ENCODE results near the gene ARHGEF19.

The ARHGEF19 gene

GRCh38 chr1:16231331-16232315, 19.2 kb upstream of the ARHGEF19 start:
- Histone ChIP-seq H3K27me3 (ENCODE audit: insufficient read depth, poor library complexity, severe bottlenecking) (no peaks in the 10 kb centered on the region), H3K4me3 (replicated peaks; ENCODE audit: insufficient read depth, low read length) (no peak overlapping the region), H3K27ac (replicated peaks) (no peak overlapping the region)
- TF ChIP-seq REST (IDR thresholded peaks at IDR 0.05; ENCODE audit: insufficient replicate concordance, low read depth) = no peak
- no peak for TF ChIP-seq GABPA (IDR thresholded peaks at IDR 0.05; ENCODE audit: low read depth)
- no peak for TF ChIP-seq POLR2AphosphoS5 (IDR thresholded peaks at IDR 0.05; ENCODE audit: low read depth)
- no peak for TF ChIP-seq CTCF (IDR thresholded peaks at IDR 0.05; ENCODE audit: insufficient read depth, low read length)
- no peak for TF ChIP-seq SPI1 (IDR thresholded peaks at IDR 0.05; ENCODE audit: borderline replicate concordance, low read depth)
- no peak for DNase-seq (ENCODE audit: low read depth in 1 of 2, low spot score in 1 of 2)

GRCh38 chr1:16230744-16231143, 18.3 kb upstream of the ARHGEF19 start:
- no peaks in the 10 kb centered on the region for H3K27me3 ChIP-seq (ENCODE audit: insufficient read depth, poor library complexity, severe bottlenecking)
- no peak overlapping the region for H3K27ac ChIP-seq (replicated peaks)
- no peak overlapping the region for H3K4me3 ChIP-seq (replicated peaks; ENCODE audit: insufficient read depth, low read length)
- no peak for TF ChIP-seq GABPA (IDR thresholded peaks at IDR 0.05; ENCODE audit: low read depth)
- TF ChIP-seq REST (IDR thresholded peaks at IDR 0.05; ENCODE audit: insufficient replicate concordance, low read depth) = no peak
- TF ChIP-seq POLR2AphosphoS5 (IDR thresholded peaks at IDR 0.05; ENCODE audit: low read depth) = no peak
- TF ChIP-seq CTCF (IDR thresholded peaks at IDR 0.05; ENCODE audit: insufficient read depth, low read length) = no peak
- no peak for TF ChIP-seq SPI1 (IDR thresholded peaks at IDR 0.05; ENCODE audit: borderline replicate concordance, low read depth)
- no peak for DNase-seq (ENCODE audit: low read depth in 1 of 2, low spot score in 1 of 2)

GRCh38 chr1:16229976-16230740, 17.7 kb upstream of the ARHGEF19 start:
- no peak overlapping the region for H3K4me3 ChIP-seq (replicated peaks; ENCODE audit: insufficient read depth, low read length)
- no peak for TF ChIP-seq SPI1 (IDR thresholded peaks at IDR 0.05; ENCODE audit: borderline replicate concordance, low read depth)
- H3K27me3 ChIP-seq (ENCODE audit: insufficient read depth, poor library complexity, severe bottlenecking) = no peaks in the 10 kb centered on the region
- no peak for DNase-seq (ENCODE audit: low read depth in 1 of 2, low spot score in 1 of 2)
- no peak overlapping the region for H3K27ac ChIP-seq (replicated peaks)
